ENCODE results near the gene BRIP1.

- TF ChIP-seq CSRNP3 (CRISPR knock-in tag; IDR thresholded peaks at IDR 0.05) (no peak), PATZ1 (CRISPR knock-in tag; IDR thresholded peaks at IDR 0.05; ENCODE audit: borderline replicate concordance) (no peak), ZNF8 (CRISPR knock-in tag; IDR thresholded peaks at IDR 0.05) (no peak), ARNTL (CRISPR knock-in tag; IDR thresholded peaks at IDR 0.05; ENCODE audit: borderline replicate concordance, low read depth) (no peak), ZNF565 (CRISPR knock-in tag; conservative IDR thresholded peaks at IDR 0.05; ENCODE audit: low read depth) (no peak), BACH2 (CRISPR knock-in tag; IDR thresholded peaks at IDR 0.05; ENCODE audit: borderline replicate concordance) (no peak), PPARA (CRISPR knock-in tag; IDR thresholded peaks at IDR 0.05; ENCODE audit: borderline replicate concordance) (no peak), ESRRG (CRISPR knock-in tag; IDR thresholded peaks at IDR 0.05) (no peak), SNAI2 (CRISPR knock-in tag; IDR thresholded peaks at IDR 0.05) (no peak), ZFP3 (CRISPR knock-in tag; IDR thresholded peaks at IDR 0.05) (no peak), TOX (CRISPR knock-in tag; IDR thresholded peaks at IDR 0.05; ENCODE audit: borderline replicate concordance) (no peak)
Measured at GRCh38 chr17:61638087-61638486, 225.2 kb downstream of the BRIP1 start.

All from SK-N-SH treated with all-trans-retinoic acid at 6 μM for 48 hours (cell line).